Measurements from ENCODE around the gene FBXL15.

Gene FBXL15

DNA sequence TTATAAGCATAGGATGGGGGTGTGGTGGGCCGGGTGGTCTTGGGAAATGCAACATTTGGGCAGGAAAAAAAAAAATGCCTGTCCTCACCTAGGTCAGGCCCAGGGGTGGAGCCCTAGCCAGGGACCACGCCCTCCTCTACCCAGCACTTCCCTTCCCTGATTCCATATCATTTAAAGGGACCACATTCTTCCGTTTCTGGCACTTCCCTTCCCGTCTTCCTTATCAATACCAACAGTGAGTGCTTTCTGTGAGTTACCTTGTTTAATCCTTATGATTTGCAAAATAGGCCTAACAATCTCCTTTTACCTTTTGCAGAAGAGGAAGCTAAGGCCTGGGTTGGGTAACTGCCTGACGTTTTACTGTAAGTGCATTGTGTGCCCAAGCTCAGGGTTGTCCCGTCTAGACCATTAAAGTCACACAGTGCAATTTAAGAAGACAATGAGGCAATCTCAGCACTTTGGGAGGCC lies 47.4 kb downstream of the FBXL15 start:
- in situ Hi-C loops (cut with HindIII; ENCODE audit: low pct_ligation_motif_present, low pct_unique_long_range_greater_than_20kb, low sequenced_read_pairs), result no loop called here
- no peak for DNase-seq

DNA sequence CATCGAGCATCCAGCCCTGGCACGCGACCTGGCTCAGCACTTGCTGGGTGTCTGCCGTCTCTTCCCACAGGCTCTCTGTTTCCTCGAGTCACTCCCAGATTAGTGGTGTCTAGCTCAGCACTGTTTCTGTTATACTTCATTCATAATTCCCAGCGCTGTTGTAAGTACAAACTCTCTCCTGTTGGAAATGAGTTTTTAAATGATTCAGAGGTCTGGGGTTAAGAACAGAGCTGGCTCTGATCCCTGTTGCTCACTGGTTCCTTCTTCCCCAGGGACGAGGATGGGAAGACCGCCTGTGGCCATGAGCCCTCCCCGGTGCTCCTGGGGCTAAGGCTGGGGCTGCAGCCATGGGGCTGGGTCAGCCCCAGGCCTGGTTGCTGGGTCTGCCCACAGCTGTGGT lies 48.0 kb downstream of the FBXL15 start:
- in situ Hi-C loops (cut with HindIII; ENCODE audit: low pct_ligation_motif_present, low pct_unique_long_range_greater_than_20kb, low sequenced_read_pairs), result no loop called here
- DNase-seq, result no peak

GRCh38 chr10:102470579-102471546 lies 50.2 kb downstream of the FBXL15 start:
- in situ Hi-C loops (cut with HindIII; ENCODE audit: low pct_ligation_motif_present, low pct_unique_long_range_greater_than_20kb, low sequenced_read_pairs), result no loop called here
- no peak for DNase-seq
